T-cell (primary cell): ENCODE measurements around the gene B4GALT5. TPM values are rescaled to one million over a fixed set of nuclear protein-coding genes. Genes with fewer than 3 reads are reported as not detected.
"Not testable (repeated sequence)": the region's sequence is repeated elsewhere in the genome, so short reads cannot be mapped to it uniquely, and the experiment has no call there.

Experiments used
- ATAC-seq, 4 experiments: fragments of 200-7000 bp in 3 of 4; fragments of 150-1000 bp in 1 of 4; cut with Tn5 transposase; replicated peaks in 1 of 4; 1 replicate in 3 of 4; 2 replicates in 1 of 4; pipeline ENCODE4 v1.10.0; 2021; ENCODE audit warnings: moderate library complexity in 3 of 4, mild to moderate bottlenecking in 2 of 4, moderate number of reproducible peaks in 1 of 4
- CTCF ChIA-PET, 2 donors: fragments of 300-600 bp; sonication (Branson Sonifier 250); formaldehyde crosslinking; loops; one replicate each; lab custom pipeline; 2022; ENCODE audit warnings: antibody characterized with exemption in 2 of 2; lab: Charles Lee
- POLR2A ChIA-PET, 2 donors: fragments of 300-600 bp; sonication (Branson Sonifier 250); formaldehyde crosslinking; loops; one replicate each; lab custom pipeline; 2022; ENCODE audit warnings: antibody characterized with exemption in 2 of 2; lab: Charles Lee
- DNase-seq, 35 experiments: peaks; one replicate each; pipeline versions ENCODE4 v3.0.0 to v3.0.0-alpha.2; 2013 to 2023
- H3K27ac ChIP-seq: one replicate; pipeline ENCODE4 v1.5.1; 2013; ENCODE audit warnings: low read length
- H3K27me3 ChIP-seq, 2 experiments: replicated peaks in 1 of 2; 1 replicate in 1 of 2; 2 replicates in 1 of 2; pipeline versions ENCODE4 v1.6.1 to v1.7.0; 2013; ENCODE audit warnings: low read length in 1 of 2, mixed read lengths in 1 of 2; ENCODE audit not compliant: control insufficient read depth in 2 of 2, insufficient read depth in 2 of 2; ENCODE audit errors: extremely low read depth in 1 of 2
- H3K36me3 ChIP-seq, 2 donors: 1 replicate in 1 of 2; 2 replicates in 1 of 2; pipeline versions ENCODE4 v1.6.1 to v1.7.0; 2013; ENCODE audit warnings: low read length in 1 of 2; ENCODE audit not compliant: control insufficient read depth in 2 of 2, insufficient read depth in 1 of 2; ENCODE audit errors: extremely low read depth in 1 of 2
- H3K4me1 ChIP-seq, 2 experiments: 1 replicate in 1 of 2; 2 replicates in 1 of 2; pipeline versions ENCODE4 v1.6.1 to v1.7.0; 2013; ENCODE audit warnings: low read length in 2 of 2, mixed read lengths in 1 of 2; ENCODE audit not compliant: insufficient read depth in 2 of 2, control insufficient read depth in 1 of 2; ENCODE audit errors: extremely low read depth in 1 of 2
- H3K4me3 ChIP-seq, 2 donors: 1 replicate in 1 of 2; 2 replicates in 1 of 2; pipeline versions ENCODE4 v1.5.1 to v1.7.0; 2013; ENCODE audit warnings: mild to moderate bottlenecking in 2 of 2, low read length in 1 of 2, moderate library complexity in 1 of 2; ENCODE audit not compliant: control insufficient read depth in 1 of 2; ENCODE audit errors: extremely low read depth in 1 of 2
- H3K9me3 ChIP-seq: 2 replicates; pipeline ENCODE4 v1.7.0; 2013
- H3K27ac Mint-ChIP-seq, 2 donors: one replicate each; pipeline ENCODE4 v1.8.0; 2020 to 2021; ENCODE audit warnings: mild to moderate bottlenecking in 2 of 2, mixed read lengths in 2 of 2
- H3K27me3 Mint-ChIP-seq, 2 donors: one replicate each; pipeline ENCODE4 v1.8.0; 2021 to 2022; ENCODE audit warnings: mixed read lengths in 2 of 2
- H3K36me3 Mint-ChIP-seq: one replicate; pipeline ENCODE4 v1.8.0; 2021; ENCODE audit warnings: mixed read lengths
- H3K4me1 Mint-ChIP-seq, 3 donors: one replicate each; pipeline ENCODE4 v1.8.0; 2020 to 2022; ENCODE audit warnings: mixed read lengths in 3 of 3, mild to moderate bottlenecking in 1 of 3
- H3K4me3 Mint-ChIP-seq, 3 donors: one replicate each; pipeline ENCODE4 v1.8.0; 2020 to 2022; ENCODE audit warnings: mild to moderate bottlenecking in 3 of 3, mixed read lengths in 3 of 3, moderate library complexity in 3 of 3
- H3K9me3 Mint-ChIP-seq, 3 donors: one replicate each; pipeline ENCODE4 v1.8.0; 2020 to 2022; ENCODE audit warnings: mixed read lengths in 3 of 3
- WGBS: methylation state at CpG from one replicate; pipeline ENCODE4 v1.1.5; 2013; ENCODE audit warnings: missing lambda C conversion rate; ENCODE audit not compliant: insufficient coverage; 5-methylcytosine and 5-hydroxymethylcytosine counted together
- total RNA-seq, 35 experiments: library from RNA in 6 of 35; stranded (reverse) in 6 of 35; fragments of 120-200 nt in 1 of 35; gene quantifications; one replicate each; pipeline versions ENCODE4 v1.2.1 to v1.2.4 and lab custom pipeline; 2013 to 2026

B4GALT5 gene
- total RNA-seq, 5 donors from 2014 or later (not counting 1 experiment from before 2014, with no cell fraction given): 4.6 to 11.9 (median 9.2) TPM

DNA sequence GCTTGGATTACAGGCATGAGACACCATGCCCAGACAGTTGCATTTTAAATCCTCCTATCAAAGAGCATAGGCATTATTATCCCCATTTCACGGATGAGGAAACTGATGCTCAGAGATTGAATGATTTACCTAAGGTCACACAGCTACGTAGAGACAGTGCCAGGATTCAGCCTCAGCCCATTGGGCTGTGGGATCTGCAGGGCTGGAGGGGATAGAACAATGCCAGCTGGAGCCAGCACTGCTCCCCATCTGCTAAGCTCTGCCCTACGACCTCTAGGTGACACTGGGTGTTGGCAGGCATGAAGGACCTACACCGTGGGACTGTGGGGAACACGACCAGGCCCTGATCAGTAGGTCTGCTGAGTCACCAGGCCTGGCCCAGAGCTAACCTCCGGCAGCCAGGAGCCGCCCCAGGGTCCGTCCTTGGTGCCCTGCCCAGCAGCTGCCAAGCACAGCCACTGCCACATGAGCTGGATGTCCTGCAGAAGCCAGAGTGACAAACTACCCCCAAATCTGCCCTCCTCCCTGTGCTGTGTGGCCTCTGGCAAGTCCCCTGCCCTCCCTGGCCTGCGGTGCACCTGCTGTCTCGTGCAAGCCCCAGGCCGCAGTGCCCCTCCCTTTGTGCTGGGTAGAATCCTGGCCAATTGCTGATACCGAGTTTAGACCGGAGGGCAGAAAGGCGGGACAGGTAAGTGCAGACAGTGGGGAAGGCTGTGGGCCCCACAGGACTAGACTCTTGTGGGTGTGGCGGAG is 98.1 kb downstream of the B4GALT5 start:
- Mint-ChIP-seq H3K27me3 (no peaks in the 10 kb centered on the region), H3K9me3 (no peaks in the 10 kb centered on the region), H3K27ac (no peak overlapping the region), H3K36me3 (no peaks in the 10 kb centered on the region), H3K4me1 (peaks cover 4 to 5% (median 5%) of the 10 kb centered on the region in 3 donors), H3K4me3 (no peak overlapping the region)
- ATAC-seq (no peak), DNase-seq (no peak)
- no peak overlapping the region for H3K4me3 ChIP-seq
- CTCF ChIA-PET: no interaction called here
- no peaks in the 10 kb centered on the region for H3K9me3 ChIP-seq
- H3K27ac ChIP-seq: no peak overlapping the region
- POLR2A ChIA-PET: interaction anchor here in 1 of 2 donors (0.5 kb wide), 1 partner anchor 226 kb away, joined by 6 read pairs; no protein-coding TSS in a partner anchor
- peaks cover 0 to 14% of the 10 kb centered on the region in 2 experiments for H3K4me1 ChIP-seq
- peaks cover 0 to 11% of the 10 kb centered on the region in 2 experiments for H3K27me3 ChIP-seq
- WGBS: 75% methylated on average over 13 of the region's 15 CpGs
- no peaks in the 10 kb centered on the region for H3K36me3 ChIP-seq

DNA sequence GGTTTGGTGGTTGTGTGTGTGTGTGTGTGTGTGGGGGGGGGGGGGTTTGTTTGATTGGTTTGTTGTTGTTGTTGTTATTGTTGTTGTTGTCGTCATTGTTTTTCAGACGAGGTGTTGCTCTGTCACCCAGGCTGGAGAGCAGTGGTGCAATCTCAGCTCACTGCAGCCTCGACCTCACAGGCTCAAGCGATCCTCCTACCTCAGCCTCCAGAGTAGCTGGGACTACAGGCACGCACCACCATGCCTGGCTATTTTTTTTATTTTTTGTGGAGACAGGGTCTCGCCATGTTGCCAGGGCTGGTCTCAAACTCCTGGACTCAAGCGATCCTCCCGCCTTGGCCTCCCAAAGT is 98.7 kb downstream of the B4GALT5 start:
- H3K27ac ChIP-seq, H3K27me3 Mint-ChIP-seq, H3K36me3 Mint-ChIP-seq, H3K9me3 Mint-ChIP-seq, H3K4me3 Mint-ChIP-seq, H3K36me3 ChIP-seq, H3K4me3 ChIP-seq, H3K4me1 Mint-ChIP-seq, H3K27ac Mint-ChIP-seq, H3K9me3 ChIP-seq, ATAC-seq, DNase-seq: not testable (repeated sequence)
- 100% methylated on average over 3 of the region's 8 CpGs for WGBS
- POLR2A ChIA-PET: interaction anchor here in 1 of 2 donors (0.5 kb wide), 1 partner anchor 226 kb away, joined by 6 read pairs; no protein-coding TSS in a partner anchor
- Histone ChIP-seq H3K27me3 (peaks cover 0 to 12% of the 10 kb centered on the region in 2 experiments), H3K4me1 (peaks cover 0 to 12% of the 10 kb centered on the region in 2 experiments)
- CTCF ChIA-PET: interaction anchor here (0.6 kb wide), 2 partner anchors 185 to 627 kb away, joined by 3 to 6 read pairs; no protein-coding TSS in a partner anchor

DNA sequence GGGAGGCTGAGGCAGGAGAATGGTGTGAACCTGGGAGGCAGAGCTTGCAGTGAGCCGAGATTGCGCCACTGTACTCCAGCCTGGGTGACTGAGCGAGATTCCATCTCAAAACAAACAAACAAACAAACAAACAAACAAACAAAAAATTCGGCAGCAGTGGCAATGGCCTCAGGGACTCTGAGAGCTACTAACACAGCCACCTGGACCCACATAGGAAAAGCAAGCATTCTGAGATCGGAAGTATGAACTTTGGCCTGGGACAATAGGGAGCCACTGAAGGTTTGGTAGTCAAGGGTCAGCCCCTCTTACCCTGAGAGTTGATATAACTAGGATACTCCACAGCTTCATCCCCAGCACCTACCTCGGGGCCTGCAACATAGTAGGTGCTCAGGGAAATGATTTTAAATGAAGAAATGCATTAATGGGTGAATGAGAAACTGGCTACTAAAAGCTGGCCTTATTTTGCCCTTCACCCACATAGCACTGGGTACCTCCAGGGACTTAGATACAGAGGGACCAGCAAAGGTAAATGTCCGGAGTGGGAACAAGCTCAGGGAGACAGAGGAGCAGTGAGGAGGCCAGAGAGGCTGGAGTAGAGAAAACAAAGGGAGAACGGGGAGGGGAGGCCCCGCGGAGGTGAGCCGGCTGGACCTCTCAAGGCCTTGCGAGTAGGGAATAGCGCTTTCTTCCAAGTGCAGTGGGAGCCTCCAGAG is 99.2 kb downstream of the B4GALT5 start:
- Mint-ChIP-seq H3K4me1 (peaks cover 6 to 7% (median 6%) of the 10 kb centered on the region in 3 donors), H3K9me3 (no peaks in the 10 kb centered on the region), H3K36me3 (no peaks in the 10 kb centered on the region), H3K27me3 (no peaks in the 10 kb centered on the region), H3K4me3 (no peak overlapping the region), H3K27ac (no peak overlapping the region)
- H3K4me1 ChIP-seq: peaks cover 0 to 10% of the 10 kb centered on the region in 2 experiments
- no peak for DNase-seq
- H3K27me3 ChIP-seq: peaks cover 0 to 12% of the 10 kb centered on the region in 2 experiments
- ATAC-seq: no peak
- H3K4me3 ChIP-seq: no peak overlapping the region
- no peak overlapping the region for H3K27ac ChIP-seq
- ChIA-PET POLR2A (interaction anchor here in 1 of 2 donors (0.5 kb wide), 1 partner anchor 227 kb away, joined by 6 read pairs; no protein-coding TSS in a partner anchor), CTCF (interaction anchor here (0.6 kb wide), 3 partner anchors 185 to 626 kb away, joined by 3 to 6 read pairs (median 3); no protein-coding TSS in a partner anchor)
- H3K9me3 ChIP-seq: no peaks in the 10 kb centered on the region
- no peaks in the 10 kb centered on the region for H3K36me3 ChIP-seq
- 88% methylated on average over 7 of the region's 13 CpGs for WGBS

DNA sequence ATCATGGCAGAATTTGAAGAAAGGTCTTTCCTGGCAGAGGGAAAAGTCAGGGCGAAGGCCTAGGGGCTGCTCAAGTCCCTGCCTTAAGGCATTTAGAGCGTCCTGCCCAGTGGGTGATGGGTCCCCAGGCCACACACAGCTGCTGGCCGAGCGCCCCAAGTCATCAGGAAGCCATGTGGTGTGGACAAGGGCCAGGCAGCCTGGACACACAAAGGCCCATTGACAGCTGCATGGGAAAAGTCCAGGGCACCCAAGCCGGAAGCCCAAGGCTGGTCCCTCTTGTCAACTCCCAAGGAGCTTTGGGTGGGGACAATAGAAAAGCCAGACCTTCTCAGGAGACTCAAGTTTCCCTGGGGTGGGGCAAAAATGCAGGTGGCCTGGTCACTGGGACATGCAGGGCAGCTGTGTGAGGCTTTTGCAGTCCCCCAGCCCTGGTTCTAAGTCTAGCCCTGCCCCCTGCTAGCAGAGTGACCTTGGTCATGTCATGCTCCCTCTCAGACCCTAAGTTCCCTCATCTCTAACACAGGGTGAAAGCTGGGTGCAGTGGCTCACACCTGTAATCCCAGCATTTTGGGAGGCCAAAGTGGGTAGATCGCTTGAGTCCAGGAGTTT is 101.4 kb downstream of the B4GALT5 start:
- Mint-ChIP-seq H3K4me3 (no peak overlapping the region), H3K9me3 (no peaks in the 10 kb centered on the region), H3K4me1 (peaks cover 13 to 16% (median 14%) of the 10 kb centered on the region in 3 donors), H3K27me3 (peaks cover 8% of the 10 kb centered on the region in 2 donors), H3K27ac (no peak overlapping the region), H3K36me3 (no peaks in the 10 kb centered on the region)
- H3K36me3 ChIP-seq: no peaks in the 10 kb centered on the region
- ChIA-PET CTCF (interaction anchor here (0.5 to 1.7 kb wide), 5 partner anchors 71 to 234 kb away, joined by 4 to 5 read pairs (median 4); no protein-coding TSS in a partner anchor), POLR2A (no interaction called here)
- DNase-seq: no peak
- peaks cover 0 to 23% of the 10 kb centered on the region in 2 experiments for H3K27me3 ChIP-seq
- H3K4me1 ChIP-seq: peaks cover 0 to 19% of the 10 kb centered on the region in 2 experiments
- ATAC-seq: no peak
- no peak overlapping the region for H3K4me3 ChIP-seq
- H3K9me3 ChIP-seq: no peaks in the 10 kb centered on the region
- 100% methylated on average over 6 of the region's 6 CpGs for WGBS
- H3K27ac ChIP-seq: no peak overlapping the region

- CTCF ChIA-PET: interaction anchor here (0.9 to 1.7 kb wide), 3 partner anchors 70 to 235 kb away, joined by 4 to 5 read pairs (median 4); no protein-coding TSS in a partner anchor
- H3K9me3 Mint-ChIP-seq, H3K27ac ChIP-seq, DNase-seq, ATAC-seq, H3K4me3 ChIP-seq, H3K36me3 Mint-ChIP-seq, H3K9me3 ChIP-seq, H3K27ac Mint-ChIP-seq, H3K27me3 Mint-ChIP-seq, H3K36me3 ChIP-seq, POLR2A ChIA-PET: not testable (repeated sequence)
- H3K4me1 ChIP-seq: peaks cover 0 to 19% of the 10 kb centered on the region in 2 experiments
- H3K27me3 ChIP-seq: peaks cover 0 to 23% of the 10 kb centered on the region in 2 experiments
- Mint-ChIP-seq H3K4me1 (peaks cover 13 to 16% (median 14%) of the 10 kb centered on the region in 3 donors), H3K4me3 (peak overlapping the region in 1 of 3 donors; percentile 34)
- 54% methylated on average over 3 of the region's 6 CpGs for WGBS
Measured at GRCh38 chr20:49611539-49612126, 102.0 kb downstream of the B4GALT5 start.
